K562 (cell line): ENCODE results near the gene PTPN11. TPM values are rescaled to one million over a fixed set of nuclear protein-coding genes. Genes with fewer than 3 reads are reported as not detected.

ENCODE experiments used
- ATAC-seq: fragments of 200-7000 bp; cut with Tn5 transposase; 3 replicates; pipeline ENCODE4 v1.9.1; 2020; ENCODE audit warnings: moderate library complexity
- BruUV-seq: library from RNA; stranded (reverse); fragments of 400-500 nt; replicated peaks from 2 replicates; lab custom pipeline; 2021; lab: Mats Ljungman, UMichigan
- CTCF ChIA-PET: fragments of 300-600 bp; formaldehyde crosslinking; extraction: SDS; loops from one replicate; lab custom pipeline; 2021; ENCODE audit warnings: low intra/inter-chr PET ratio; lab: Yijun Ruan, JAX
- POLR2A ChIA-PET: fragments of 300-600, 350-650 bp; sonication (Branson Sonifier 250); formaldehyde crosslinking; extraction: SDS; loops from one replicate; lab custom pipeline; 2021; ENCODE audit warnings: antibody characterized with exemption, inconsistent platforms; lab: Yijun Ruan, JAX
- DNase-seq, 4 experiments: peaks; one replicate each; pipeline versions ENCODE4 v3.0.0 to v3.0.0-alpha.2; 2011 to 2018; ENCODE audit warnings: low spot score in 3 of 4, mixed read lengths in 3 of 4; ENCODE audit errors: extremely low read depth in 1 of 4
- FAIRE-seq: peaks from 2 replicates; lab custom pipeline; 2011; peaks lifted over from hg19 to GRCh38; lab: Jason Lieb, UNC
- H2AFZ ChIP-seq: 2 replicates; pipeline ENCODE4 v1.6.0; 2011; ENCODE audit warnings: low read depth, low read length, control low read depth, inconsistent platforms
- H3K27ac ChIP-seq: fragments of 200-600 bp; 3 replicates; pipeline ENCODE4 v1.8.0; 2011; ENCODE audit warnings: low read depth, mild to moderate bottlenecking, control low read depth, inconsistent platforms, low read length, moderate library complexity, mixed read lengths; ENCODE audit errors: extremely low read depth
- H3K27me3 ChIP-seq, 2 experiments: fragments of 300-600 bp in 1 of 2; 2 replicates in 1 of 2; 3 replicates in 1 of 2; pipeline versions ENCODE4 v1.6.0 to v1.8.0; 2011; ENCODE audit warnings: inconsistent platforms in 2 of 2, low read length in 2 of 2, mild to moderate bottlenecking in 1 of 2, mixed read lengths in 1 of 2, moderate library complexity in 1 of 2; ENCODE audit not compliant: control insufficient read depth in 2 of 2, insufficient read depth in 2 of 2
- H3K36me3 ChIP-seq: fragments of 300-600 bp; 3 replicates; pipeline ENCODE4 v1.8.0; 2011; ENCODE audit warnings: mild to moderate bottlenecking, low read length, inconsistent platforms; ENCODE audit not compliant: control insufficient read depth, insufficient read depth
- H3K4me1 ChIP-seq, 2 experiments: fragments of 200-600 bp in 1 of 2; replicated peaks in 1 of 2; 2 replicates in 1 of 2; 3 replicates in 1 of 2; pipeline versions ENCODE4 v1.5.1 to v1.8.0; 2011; ENCODE audit warnings: inconsistent platforms in 2 of 2, low read length in 2 of 2, mild to moderate bottlenecking in 1 of 2, mixed read lengths in 1 of 2, moderate library complexity in 1 of 2; ENCODE audit not compliant: control insufficient read depth in 2 of 2, insufficient read depth in 2 of 2
- H3K4me2 ChIP-seq: 2 replicates; pipeline ENCODE4 v1.6.1; 2011; ENCODE audit warnings: low read length, control low read depth, inconsistent platforms, mixed read lengths; ENCODE audit not compliant: insufficient read depth
- H3K4me3 ChIP-seq: fragments of 200-600 bp; sonication (generic), shearing (Covaris generic); 2 replicates; pipeline ENCODE4 v1.5.1; 2016; ENCODE audit warnings: control low read depth, inconsistent platforms
- H3K79me2 ChIP-seq: fragments of 200-600 bp; 3 replicates; pipeline ENCODE4 v1.8.0; 2011; ENCODE audit warnings: low read length, inconsistent platforms; ENCODE audit not compliant: control insufficient read depth, insufficient read depth
- H3K9ac ChIP-seq, 2 experiments: 2 replicates each; pipeline versions ENCODE4 v1.6.0 to v1.6.1; 2011; ENCODE audit warnings: low read depth in 2 of 2, low read length in 2 of 2, control low read depth in 1 of 2, inconsistent platforms in 1 of 2, mild to moderate bottlenecking in 1 of 2, mixed read lengths in 1 of 2; ENCODE audit not compliant: insufficient read depth in 1 of 2
- H3K9me1 ChIP-seq: one replicate; pipeline ENCODE4 v1.6.0; 2011; ENCODE audit warnings: inconsistent platforms, mild to moderate bottlenecking, low read length, moderate library complexity; ENCODE audit not compliant: control insufficient read depth, insufficient read depth
- H3K9me3 ChIP-seq: replicated peaks from 2 replicates; pipeline ENCODE4 v1.5.1; 2011; ENCODE audit warnings: low read depth, low read length, inconsistent platforms; ENCODE audit not compliant: control insufficient read depth, insufficient read depth
- H4K20me1 ChIP-seq: replicated peaks from 2 replicates; pipeline ENCODE4 v1.6.1; 2011; ENCODE audit warnings: low read length, inconsistent platforms, mixed read lengths; ENCODE audit not compliant: control insufficient read depth, insufficient read depth
- AFF4 ChIP-seq: sonication (generic); formaldehyde crosslinking; IDR thresholded peaks from 2 replicates; pipeline ENCODE4 v1.8.0; 2023; ENCODE audit warnings: mild to moderate bottlenecking, missing genetic modification reagents
- BRF1 ChIP-seq: IDR thresholded peaks from 3 replicates; pipeline ENCODE4 v1.6.1; 2011; ENCODE audit warnings: borderline replicate concordance, mild to moderate bottlenecking; ENCODE audit not compliant: insufficient read length; ENCODE audit errors: extremely low read depth
- DPF2 ChIP-seq: fragments of 450-650 bp; IDR thresholded peaks from 2 replicates; pipeline ENCODE4 v1.6.1; 2016
- SMARCE1 ChIP-seq: fragments of 450-650 bp; IDR thresholded peaks from 2 replicates; pipeline ENCODE4 v1.7.1; 2016; ENCODE audit warnings: mild to moderate bottlenecking
- TAF1 ChIP-seq: IDR thresholded peaks from 2 replicates; pipeline ENCODE4 v1.6.1; 2011; ENCODE audit warnings: mild to moderate bottlenecking, low read length, moderate library complexity; ENCODE audit not compliant: insufficient read depth, control insufficient read depth, severe bottlenecking; ENCODE audit errors: extremely low read depth
- THAP7 ChIP-seq: fragments of 250-450 bp; sonication (Bioruptor Pico); IDR thresholded peaks from 2 replicates; pipeline ENCODE4 v1.5.0; 2021
- ZBTB12 ChIP-seq: fragments of 250-450 bp; sonication (Bioruptor Pico); IDR thresholded peaks from 2 replicates; pipeline ENCODE4 v1.4.0; 2020
- ZFPM2 ChIP-seq: fragments of 250-450 bp; sonication (Bioruptor Pico); IDR thresholded peaks from 2 replicates; pipeline ENCODE4 v1.5.1; 2022; ENCODE audit warnings: mild to moderate bottlenecking
- ZMIZ1 ChIP-seq, 2 experiments: fragments of 150-350 bp in 1 of 2; IDR thresholded peaks; 2 replicates each; pipeline ENCODE4 v1.6.1; 2012 to 2016; ENCODE audit warnings: low read depth in 2 of 2, low read length in 2 of 2, mild to moderate bottlenecking in 1 of 2, moderate library complexity in 1 of 2
- WGBS: fragments of 100-300 bp; shearing (Covaris generic); methylation state at CpG from one replicate; pipeline ENCODE4 v1.1.6; 2016; ENCODE audit warnings: low coverage, mixed read lengths; ENCODE audit not compliant: insufficient coverage; ENCODE audit errors: missing lambda C conversion rate; 5-methylcytosine and 5-hydroxymethylcytosine counted together
- in situ Hi-C: fragments of 300-500 bp; cut with MboI; formaldehyde crosslinking; loops from 4 replicates; pipeline ENCODE4 v1.15.0; 2018; ENCODE audit warnings: inconsistent platforms, mixed read lengths
- intact Hi-C: fragments of 100-400 bp; cut with micrococcal nuclease; formaldehyde crosslinking; loops from 2 replicates; pipeline ENCODE4 v1.14.2; 2022
- polyA plus RNA-seq, 8 experiments: library from polyadenylated mRNA; depleted of rRNA in 4 of 8; stranded (reverse) in 5 of 8; unstranded in 3 of 8; fragments of >200 nt; fragmentation: Nextera tagmentation in 2 of 8; fragmentation: Illumina TruSeq in 1 of 8; extraction: Ambion mirVana in 2 of 8; extraction: Trizol in 1 of 8; gene quantifications; 2 replicates each; pipeline versions ENCODE4 v1.2.1 to v1.2.3, GENCODE V29; 2011 to 2014; ENCODE audit warnings: inconsistent platforms in 1 of 8, missing spikeins in 1 of 8
- total RNA-seq, 7 experiments: library from RNA; depleted of rRNA in 6 of 7; stranded (reverse); fragments of >200 nt in 6 of 7; fragmentation: Illumina TruSeq in 2 of 7; extraction: Trizol in 2 of 7; gene quantifications; 2 replicates each; pipeline versions ENCODE4 v1.2.1 to v1.2.3, GENCODE V29; 2011 to 2021; ENCODE audit warnings: low replicate concordance in 1 of 7

PTPN11 gene
- total and polyA plus RNA-seq, 9 of the 15 experiments (the other 6 are each of a cell fraction or from before 2014, with no cell fraction given): 22.5 to 126 (median 79.7) TPM

GRCh38 chr12:112530941-112531340 is 112.2 kb downstream of the PTPN11 start:
- no peak for FAIRE-seq
- TF ChIP-seq ZFPM2 (CRISPR knock-in tag) (no peak), BRF1 (no peak), AFF4 (CRISPR knock-in tag) (no peak), ZBTB12 (no peak), THAP7 (CRISPR knock-in tag) (no peak), SMARCE1 (no peak), TAF1 (no peak), DPF2 (no peak), ZMIZ1 (IDR thresholded peaks at IDR 0.05; ENCODE audit: low read depth in 2 of 2, low read length in 2 of 2) (no peak)
- POLR2A ChIA-PET: interaction anchor here (0.7 kb wide), 1 partner anchor 37 kb away, joined by 3 read pairs; no protein-coding TSS in a partner anchor
- no peaks in the 10 kb centered on the region for H3K79me2 ChIP-seq
- H3K4me1 ChIP-seq: no peaks in the 10 kb centered on the region; a peak in 1 of 5 replicates
- H2AFZ ChIP-seq: no peak overlapping the region
- H3K27me3 ChIP-seq: peaks cover 13 to 39% of the 10 kb centered on the region in 2 experiments; a peak in 3 of 5 replicates
- no peak overlapping the region for H3K27ac ChIP-seq
- in situ Hi-C loops: no loop called here
- H3K36me3 ChIP-seq: no peaks in the 10 kb centered on the region
- no peak overlapping the region for H3K4me2 ChIP-seq
- BruUV-seq: no TSS peak
- intact Hi-C loops: no loop called here
- H3K9me1 ChIP-seq: no peaks in the 10 kb centered on the region
- no peak for DNase-seq
- no peaks in the 10 kb centered on the region for H4K20me1 ChIP-seq
- no peak overlapping the region for H3K4me3 ChIP-seq
- CTCF ChIA-PET: interaction anchor here (0.8 kb wide), 1 partner anchor 347 kb away, joined by 3 read pairs; no protein-coding TSS in a partner anchor
- no peak for ATAC-seq
- H3K9ac ChIP-seq: no peak overlapping the region
- H3K9me3 ChIP-seq: no peaks in the 10 kb centered on the region
- WGBS: 0% methylated on average over 2 of the region's 2 CpGs
